ENCODE measurements around the gene BEGAIN. TPM values are rescaled to one million over a fixed set of nuclear protein-coding genes. Genes with fewer than 3 reads are reported as not detected.

Gene BEGAIN
- total RNA-seq, 2 experiments from 2014 or later, result 0.76 TPM; not detected in 1

DNA sequence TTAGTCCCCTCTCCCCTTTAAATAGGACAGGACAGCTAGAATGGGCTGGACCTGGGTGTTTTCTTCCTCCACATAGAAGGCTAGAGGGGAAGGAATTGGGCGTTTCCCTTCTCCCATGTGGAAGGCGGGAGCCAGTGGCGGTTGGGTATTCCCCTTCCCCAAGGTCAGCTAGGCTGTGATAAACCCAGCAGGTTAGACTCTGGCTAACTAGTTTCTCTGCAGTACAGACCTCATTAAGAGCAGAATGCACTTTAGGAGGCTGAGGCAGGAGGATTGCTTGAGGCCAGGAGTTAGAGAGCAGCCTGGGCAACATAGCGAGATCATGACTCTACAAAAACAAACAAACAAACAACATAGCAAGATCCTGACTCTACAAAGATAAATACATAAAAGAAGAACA is 92.6 kb downstream of the BEGAIN start:
- H3K4me2 ChIP-seq (ENCODE audit: low read length), result no peak overlapping the region
- no peak overlapping the region for H3K4me3 ChIP-seq (ENCODE audit: low read depth, low read length, poor library complexity, severe bottlenecking)
- BruUV-seq (replicated peaks), result no TSS peak
- H3K9me2 ChIP-seq (ENCODE audit: insufficient read depth, low read length), result no peaks in the 10 kb centered on the region
- no peak for DNase-seq (ENCODE audit: low spot score)
- CTCF ChIA-PET (ENCODE audit: unreplicated experiment), result no interaction called here
- intact Hi-C loops (cut with micrococcal nuclease; ENCODE audit: unreplicated experiment), result no loop called here
- H3K36me3 ChIP-seq (ENCODE audit: insufficient read depth, low read length), result no peaks in the 10 kb centered on the region
- H2AFZ ChIP-seq (ENCODE audit: low read length), result no peak overlapping the region
- H3K4me1 ChIP-seq (ENCODE audit: insufficient read depth, low read length, poor library complexity, severe bottlenecking), result no peaks in the 10 kb centered on the region
- H3K9me3 ChIP-seq (ENCODE audit: low read length), result no peaks in the 10 kb centered on the region
- H4K20me1 ChIP-seq (ENCODE audit: insufficient read depth, low read length), result no peaks in the 10 kb centered on the region; the same call in 1 of the 2 replicates
- POLR2A ChIA-PET, result no interaction called here
- TF ChIP-seq, protein P1, sequence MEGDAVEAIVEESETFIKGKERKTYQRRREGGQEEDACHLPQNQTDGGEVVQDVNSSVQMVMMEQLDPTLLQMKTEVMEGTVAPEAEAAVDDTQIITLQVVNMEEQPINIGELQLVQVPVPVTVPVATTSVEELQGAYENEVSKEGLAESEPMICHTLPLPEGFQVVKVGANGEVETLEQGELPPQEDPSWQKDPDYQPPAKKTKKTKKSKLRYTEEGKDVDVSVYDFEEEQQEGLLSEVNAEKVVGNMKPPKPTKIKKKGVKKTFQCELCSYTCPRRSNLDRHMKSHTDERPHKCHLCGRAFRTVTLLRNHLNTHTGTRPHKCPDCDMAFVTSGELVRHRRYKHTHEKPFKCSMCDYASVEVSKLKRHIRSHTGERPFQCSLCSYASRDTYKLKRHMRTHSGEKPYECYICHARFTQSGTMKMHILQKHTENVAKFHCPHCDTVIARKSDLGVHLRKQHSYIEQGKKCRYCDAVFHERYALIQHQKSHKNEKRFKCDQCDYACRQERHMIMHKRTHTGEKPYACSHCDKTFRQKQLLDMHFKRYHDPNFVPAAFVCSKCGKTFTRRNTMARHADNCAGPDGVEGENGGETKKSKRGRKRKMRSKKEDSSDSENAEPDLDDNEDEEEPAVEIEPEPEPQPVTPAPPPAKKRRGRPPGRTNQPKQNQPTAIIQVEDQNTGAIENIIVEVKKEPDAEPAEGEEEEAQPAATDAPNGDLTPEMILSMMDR (conservative IDR thresholded peaks at IDR 0.05; ENCODE audit: low read length), result no peak
- no peak for TF ChIP-seq EZH2phosphoT487 (IDR thresholded peaks at IDR 0.05; ENCODE audit: borderline replicate concordance, low read depth, low read length)
- H3K79me2 ChIP-seq (ENCODE audit: insufficient read depth, low read depth, low read length), result no peaks in the 10 kb centered on the region
- H3K27ac ChIP-seq (ENCODE audit: low read depth, low read length, poor library complexity, severe bottlenecking), result no peak overlapping the region

DNA sequence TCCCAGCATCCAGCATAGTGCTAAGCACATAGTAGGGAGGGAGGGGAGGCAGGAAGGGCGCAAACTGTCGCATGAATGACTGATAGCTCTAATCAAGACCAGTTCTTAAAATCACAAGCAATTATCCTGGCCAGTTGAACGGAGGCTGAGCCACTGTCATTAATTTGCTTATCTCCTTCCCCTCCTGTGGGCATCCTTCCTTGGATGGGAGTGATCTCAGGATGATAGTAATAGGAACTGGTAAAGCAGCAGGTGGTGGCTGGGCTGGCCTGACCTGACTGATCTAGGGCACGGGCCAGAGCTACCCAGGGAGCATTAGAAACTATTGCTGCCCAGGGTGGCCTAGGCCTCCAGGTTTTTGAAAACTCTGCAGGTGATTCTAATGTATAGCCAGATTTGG is 97.0 kb downstream of the BEGAIN start:
- H3K4me3 ChIP-seq (ENCODE audit: low read depth, low read length, poor library complexity, severe bottlenecking), result no peak overlapping the region
- no peak for TF ChIP-seq EZH2phosphoT487 (IDR thresholded peaks at IDR 0.05; ENCODE audit: borderline replicate concordance, low read depth, low read length)
- TF ChIP-seq, protein P1 (conservative IDR thresholded peaks at IDR 0.05; ENCODE audit: low read length), result no peak
- no peak for DNase-seq (ENCODE audit: low spot score)
- H3K4me2 ChIP-seq (ENCODE audit: low read length), result no peak overlapping the region
- no peaks in the 10 kb centered on the region for H3K9me2 ChIP-seq (ENCODE audit: insufficient read depth, low read length)
- POLR2A ChIA-PET, result no interaction called here
- BruUV-seq (replicated peaks), result no TSS peak
- intact Hi-C loops (cut with micrococcal nuclease; ENCODE audit: unreplicated experiment), result no loop called here
- no peaks in the 10 kb centered on the region for H3K79me2 ChIP-seq (ENCODE audit: insufficient read depth, low read depth, low read length)
- CTCF ChIA-PET (ENCODE audit: unreplicated experiment), result no interaction called here
- no peak overlapping the region for H3K27ac ChIP-seq (ENCODE audit: low read depth, low read length, poor library complexity, severe bottlenecking)
- no peak overlapping the region for H2AFZ ChIP-seq (ENCODE audit: low read length)
- H3K36me3 ChIP-seq (ENCODE audit: insufficient read depth, low read length), result no peaks in the 10 kb centered on the region
- no peaks in the 10 kb centered on the region for H3K4me1 ChIP-seq (ENCODE audit: insufficient read depth, low read length, poor library complexity, severe bottlenecking)
- no peaks in the 10 kb centered on the region; the same call in 1 of the 2 replicates for H4K20me1 ChIP-seq (ENCODE audit: insufficient read depth, low read length)
- no peaks in the 10 kb centered on the region for H3K9me3 ChIP-seq (ENCODE audit: low read length)

DNA sequence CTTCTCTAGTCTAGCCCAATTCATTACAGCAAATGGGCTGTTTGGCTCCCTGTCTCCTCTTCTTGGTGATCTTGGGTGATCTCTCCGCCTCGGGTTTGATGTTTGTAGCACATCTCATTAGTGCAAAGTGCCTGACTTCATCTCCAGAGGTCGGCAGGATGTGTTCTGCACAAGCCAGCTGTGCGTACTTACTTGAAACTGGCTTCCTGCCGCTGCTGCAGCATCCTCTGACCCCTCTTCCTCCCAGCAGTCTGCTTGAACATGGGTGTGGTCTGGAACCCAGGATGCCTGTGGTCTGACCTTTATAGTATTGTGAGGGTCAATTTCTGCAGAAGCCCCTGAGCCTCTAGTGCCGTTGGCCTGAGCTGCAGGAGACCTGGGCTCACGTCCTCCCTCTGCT is 99.2 kb downstream of the BEGAIN start:
- Histone ChIP-seq H3K79me2 (ENCODE audit: insufficient read depth, low read depth, low read length) (no peaks in the 10 kb centered on the region), H3K4me2 (ENCODE audit: low read length) (no peak overlapping the region), H4K20me1 (ENCODE audit: insufficient read depth, low read length) (no peaks in the 10 kb centered on the region), H3K4me3 (ENCODE audit: low read depth, low read length, poor library complexity, severe bottlenecking) (no peak overlapping the region), H3K27ac (ENCODE audit: low read depth, low read length, poor library complexity, severe bottlenecking) (no peak overlapping the region), H3K9me3 (ENCODE audit: low read length) (no peaks in the 10 kb centered on the region), H3K36me3 (ENCODE audit: insufficient read depth, low read length) (no peaks in the 10 kb centered on the region), H3K9me2 (ENCODE audit: insufficient read depth, low read length) (no peaks in the 10 kb centered on the region), H3K4me1 (ENCODE audit: insufficient read depth, low read length, poor library complexity, severe bottlenecking) (no peaks in the 10 kb centered on the region), H2AFZ (ENCODE audit: low read length) (no peak overlapping the region)
- peak; percentile 20 for DNase-seq (ENCODE audit: low spot score)
- CTCF ChIA-PET (ENCODE audit: unreplicated experiment), result no interaction called here
- no TSS peak for BruUV-seq (replicated peaks)
- TF ChIP-seq, protein P1 (conservative IDR thresholded peaks at IDR 0.05; ENCODE audit: low read length), result no peak
- TF ChIP-seq EZH2phosphoT487 (IDR thresholded peaks at IDR 0.05; ENCODE audit: borderline replicate concordance, low read depth, low read length), result no peak
- POLR2A ChIA-PET, result interaction anchor here (0.8 kb wide), 1 partner anchor 12 kb away, joined by 4 read pairs; no protein-coding TSS in a partner anchor
- intact Hi-C loops (cut with micrococcal nuclease; ENCODE audit: unreplicated experiment), result no loop called here
